NCI-H226 (cell line): ENCODE measurements around the gene ADAMTSL3.
A peak's percentile ranks its signal among the peaks of the same experiment; 100 is the strongest.
"Not testable (repeated sequence)": the region's sequence is repeated elsewhere in the genome, so short reads cannot be mapped to it uniquely, and the experiment has no call there.

Source experiments
- DNase-seq: peaks from one replicate; pipeline ENCODE4 v3.0.0-alpha.2; 2015

ADAMTSL3 gene

GRCh38 chr15:83702314-83702713, 48.4 kb downstream of the ADAMTSL3 start:
- DNase-seq = not testable (repeated sequence)

- no peak for DNase-seq
These were observed 54.4 kb downstream of the ADAMTSL3 start for GRCh38 chr15:83708328-83708727.

- no peak for DNase-seq
These were observed 55.3 kb downstream of the ADAMTSL3 start for GRCh38 chr15:83709241-83709640.

GRCh38 chr15:83709811-83710210, 55.9 kb downstream of the ADAMTSL3 start:
- DNase-seq = no peak

GRCh38 chr15:83710452-83710851, 56.5 kb downstream of the ADAMTSL3 start:
- no peak for DNase-seq

- no peak for DNase-seq
These were observed 57.3 kb downstream of the ADAMTSL3 start for GRCh38 chr15:83711236-83711635.

- DNase-seq = no peak
These were observed 59.3 kb downstream of the ADAMTSL3 start for GRCh38 chr15:83713242-83713641.

- no peak for DNase-seq
These were observed 61.2 kb downstream of the ADAMTSL3 start for GRCh38 chr15:83714939-83715628.

- DNase-seq = no peak
These were observed 62.7 kb downstream of the ADAMTSL3 start for GRCh38 chr15:83716605-83717004.

GRCh38 chr15:83717010-83717409, 63.1 kb downstream of the ADAMTSL3 start:
- DNase-seq = no peak

- DNase-seq = no peak
These were observed 66.5 kb downstream of the ADAMTSL3 start for GRCh38 chr15:83720468-83720867.

- DNase-seq = no peak
These were observed 67.1 kb downstream of the ADAMTSL3 start for GRCh38 chr15:83721031-83721430.

- no peak for DNase-seq
These were observed 68.1 kb downstream of the ADAMTSL3 start for GRCh38 chr15:83721981-83722380.

- DNase-seq = peak; percentile 20
These were observed 69.3 kb downstream of the ADAMTSL3 start for GRCh38 chr15:83723216-83723615.

GRCh38 chr15:83732196-83732595, 78.3 kb downstream of the ADAMTSL3 start:
- no peak for DNase-seq

- DNase-seq = no peak
These were observed 78.8 kb downstream of the ADAMTSL3 start for GRCh38 chr15:83732770-83733169.

GRCh38 chr15:83733206-83733605, 79.3 kb downstream of the ADAMTSL3 start:
- peak; percentile 97 for DNase-seq

GRCh38 chr15:83733691-83734090, 79.8 kb downstream of the ADAMTSL3 start:
- DNase-seq = no peak

- DNase-seq = peak; percentile 18
These were observed 80.6 kb downstream of the ADAMTSL3 start for GRCh38 chr15:83734487-83734886.

GRCh38 chr15:83739629-83740028, 85.7 kb downstream of the ADAMTSL3 start:
- DNase-seq = no peak

GRCh38 chr15:83745771-83746170, 91.8 kb downstream of the ADAMTSL3 start:
- no peak for DNase-seq

GRCh38 chr15:83746231-83746630, 92.3 kb downstream of the ADAMTSL3 start:
- DNase-seq = no peak

GRCh38 chr15:83747050-83747717, 93.3 kb downstream of the ADAMTSL3 start:
- DNase-seq = peak; percentile 68

GRCh38 chr15:83747718-83748110, 93.8 kb downstream of the ADAMTSL3 start:
- DNase-seq = no peak
